OCI-LY7 (cell line): Measurements from ENCODE around the gene FGF18. TPM values are rescaled to one million over a fixed set of nuclear protein-coding genes. Genes with fewer than 3 reads are reported as not detected.

Experiments used
- BruUV-seq: library from RNA; stranded (reverse); fragments of 400-500 nt; replicated peaks from 2 replicates; lab custom pipeline; 2021; lab: Mats Ljungman, UMichigan
- CTCF ChIA-PET: fragments of 300-600 bp; sonication (Branson Sonifier 250); formaldehyde crosslinking; loops from one replicate; lab custom pipeline; 2022; ENCODE audit warnings: antibody characterized with exemption; ENCODE audit not compliant: unreplicated experiment; lab: Charles Lee
- POLR2A ChIA-PET: fragments of 300-600 bp; sonication (Branson Sonifier 250); formaldehyde crosslinking; loops from one replicate; lab custom pipeline; 2022; ENCODE audit warnings: antibody characterized with exemption; lab: Charles Lee
- DNase-seq: peaks from one replicate; pipeline ENCODE4 v3.0.0-alpha.2; 2015; ENCODE audit warnings: low spot score
- H2AFZ ChIP-seq: fragments of 200-600 bp; sonication (generic), shearing (Covaris generic); 2 replicates; pipeline ENCODE4 v1.6.1; 2014; ENCODE audit warnings: mild to moderate bottlenecking, antibody characterized with exemption, low read length, moderate library complexity
- H3K27ac ChIP-seq: fragments of 200-600 bp; sonication (generic); 2 replicates; pipeline ENCODE4 v1.5.1; 2014; ENCODE audit warnings: mixed run types, low read depth, mild to moderate bottlenecking, moderate library complexity, low read length, inconsistent platforms; ENCODE audit not compliant: poor library complexity, severe bottlenecking
- H3K36me3 ChIP-seq: fragments of 200-600 bp; sonication (generic); 2 replicates; pipeline ENCODE4 v1.6.1; 2014; ENCODE audit warnings: mild to moderate bottlenecking, antibody characterized with exemption, low read length, moderate library complexity, mixed read lengths; ENCODE audit not compliant: insufficient read depth
- H3K4me1 ChIP-seq: fragments of 200-600 bp; sonication (generic); 2 replicates; pipeline ENCODE4 v1.5.1; 2014; ENCODE audit warnings: mild to moderate bottlenecking, low read length; ENCODE audit not compliant: insufficient read depth, poor library complexity, severe bottlenecking
- H3K4me2 ChIP-seq: fragments of 200-600 bp; sonication (generic); 2 replicates; pipeline ENCODE4 v1.6.1; 2014; ENCODE audit warnings: mild to moderate bottlenecking, low read length
- H3K4me3 ChIP-seq: fragments of 200-600 bp; sonication (generic); 2 replicates; pipeline ENCODE4 v1.5.1; 2014; ENCODE audit warnings: mild to moderate bottlenecking, low read depth, low read length; ENCODE audit not compliant: poor library complexity, severe bottlenecking
- H3K79me2 ChIP-seq: fragments of 200-600 bp; sonication (generic); 2 replicates; pipeline ENCODE4 v1.6.1; 2016; ENCODE audit warnings: low read depth, mild to moderate bottlenecking, low read length, moderate library complexity, mixed read lengths; ENCODE audit not compliant: insufficient read depth
- H3K9me2 ChIP-seq: fragments of 200-600 bp; sonication (generic); 2 replicates; pipeline ENCODE4 v1.6.1; 2016; ENCODE audit warnings: mild to moderate bottlenecking, low read length, mixed read lengths; ENCODE audit not compliant: insufficient read depth
- H3K9me3 ChIP-seq: fragments of 200-600 bp; sonication (generic); 2 replicates; pipeline ENCODE4 v1.6.1; 2014; ENCODE audit warnings: mild to moderate bottlenecking, mixed run types, low read length, mixed read lengths
- H4K20me1 ChIP-seq: fragments of 200-600 bp; sonication (generic); 2 replicates; pipeline ENCODE4 v1.6.1; 2014; ENCODE audit warnings: mild to moderate bottlenecking, antibody characterized with exemption, low read length, moderate library complexity, mixed read lengths; ENCODE audit not compliant: insufficient read depth
- EZH2phosphoT487 ChIP-seq: fragments of 200-600 bp; sonication (generic); IDR thresholded peaks from 2 replicates; pipeline ENCODE4 v1.6.1; 2018; ENCODE audit warnings: low read depth, borderline replicate concordance, mild to moderate bottlenecking, mixed run types, antibody characterized with exemption, low read length, moderate library complexity, mixed read lengths
- intact Hi-C: fragments of 100-400 bp; cut with micrococcal nuclease; formaldehyde crosslinking; loops from one replicate; pipeline ENCODE4 v1.10.0; 2022; ENCODE audit not compliant: unreplicated experiment
- total RNA-seq, 2 experiments: library from RNA; depleted of rRNA in 1 of 2; stranded (reverse); fragments of >200 nt in 1 of 2; shearing (Covaris generic) in 1 of 2; gene quantifications; 2 replicates each; pipeline ENCODE4 v1.2.3, GENCODE V29; 2014 to 2022
- TF ChIP-seq, protein P1 (sequence below): fragments of 200-600 bp; sonication (generic); conservative IDR thresholded peaks from 2 replicates; pipeline ENCODE4 v1.5.1; 2014; ENCODE audit warnings: mild to moderate bottlenecking, antibody characterized with exemption, low read length, moderate library complexity, mixed read lengths

FGF18 gene
- total RNA-seq, 2 experiments from 2014 or later = 0.16 TPM; not detected in 1

DNA sequence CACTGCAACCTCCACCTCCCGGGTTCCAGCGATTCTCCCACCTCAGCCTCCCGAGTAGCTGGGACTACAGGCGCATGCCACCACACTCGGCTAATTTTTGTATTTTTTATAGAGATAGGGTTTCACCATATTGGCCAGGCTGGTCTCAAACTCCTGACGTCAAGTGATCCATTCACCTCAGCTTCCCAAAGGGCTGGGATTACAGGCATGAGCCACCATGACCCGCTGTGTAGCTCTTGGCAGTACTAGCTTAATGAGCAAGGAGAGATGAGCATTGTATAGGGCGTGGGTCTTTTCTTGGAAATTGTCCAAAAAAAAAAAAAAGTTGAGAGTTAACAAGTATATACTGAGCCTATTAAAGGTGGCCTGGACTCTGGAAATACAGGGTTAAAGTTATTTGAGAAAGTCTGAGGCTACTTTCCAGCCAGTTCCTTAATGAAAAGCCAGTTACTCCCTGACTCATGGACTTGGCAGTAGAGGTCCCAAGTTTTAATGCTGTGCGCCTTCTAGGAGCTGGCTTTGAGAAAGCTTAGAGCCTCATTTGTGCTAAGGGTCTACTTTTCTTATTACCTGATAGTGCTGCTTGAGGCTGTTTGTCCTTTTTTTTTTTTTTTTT lies 4.2 kb upstream of the FGF18 start:
- intact Hi-C loops = loop anchor here (5.0 kb wide), 2 partner anchors 192 to 627 kb away; no protein-coding TSS in a partner anchor
- CTCF ChIA-PET = no interaction called here

DNA sequence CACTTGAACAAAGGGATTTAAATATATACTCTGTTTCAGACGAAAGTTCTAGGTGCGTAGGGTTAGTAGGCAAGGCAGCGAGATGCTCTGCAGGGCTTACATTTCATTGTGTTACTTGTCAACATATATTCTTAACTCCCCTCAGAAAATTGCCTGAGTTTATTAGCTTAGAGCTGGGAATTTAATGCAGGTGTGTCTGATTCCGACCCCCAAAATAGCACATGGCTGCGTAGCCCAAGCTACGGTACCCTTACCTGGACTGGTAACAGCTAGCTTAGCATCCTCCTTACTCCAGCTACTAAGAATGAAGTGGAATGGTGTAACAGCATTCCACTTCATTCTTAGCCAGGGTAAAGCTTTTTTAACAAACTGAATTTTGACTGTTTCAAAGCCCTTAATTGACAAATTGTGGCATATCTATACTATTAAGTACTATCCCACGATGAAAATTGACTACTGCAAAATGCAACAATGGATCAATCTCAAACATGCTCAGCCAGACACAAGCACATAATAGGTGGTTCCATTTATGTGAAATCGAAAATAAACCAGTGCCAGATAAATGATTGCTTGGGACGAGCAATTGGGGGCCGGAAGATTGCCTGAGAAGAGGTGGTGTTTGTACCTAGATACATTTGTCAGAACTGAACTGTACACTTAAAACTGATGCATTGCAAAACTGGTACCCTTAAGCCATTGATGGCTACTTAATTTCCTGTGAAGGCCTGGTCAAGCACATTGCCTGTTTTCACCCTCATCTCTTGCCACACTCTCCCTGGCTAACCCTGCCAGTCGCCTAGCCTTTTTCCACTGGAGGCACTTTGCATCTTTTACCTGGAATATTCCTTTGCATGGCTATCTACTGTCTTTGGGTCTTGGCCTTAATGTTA lies 3.0 kb upstream of the FGF18 start:
- no TSS peak for BruUV-seq
- POLR2A ChIA-PET = no interaction called here
- Histone ChIP-seq H4K20me1 (peaks cover 27% of the 10 kb centered on the region), H3K9me2 (no peaks in the 10 kb centered on the region), H3K79me2 (peaks cover 5% of the 10 kb centered on the region; the same call in 1 of the 2 replicates), H3K36me3 (peaks cover 29% of the 10 kb centered on the region), H3K9me3 (no peaks in the 10 kb centered on the region), H3K4me1 (peaks cover 6% of the 10 kb centered on the region), H3K27ac (no peak overlapping the region), H2AFZ (no peak overlapping the region), H3K4me2 (no peak overlapping the region), H3K4me3 (no peak overlapping the region)
- TF ChIP-seq, protein P1, sequence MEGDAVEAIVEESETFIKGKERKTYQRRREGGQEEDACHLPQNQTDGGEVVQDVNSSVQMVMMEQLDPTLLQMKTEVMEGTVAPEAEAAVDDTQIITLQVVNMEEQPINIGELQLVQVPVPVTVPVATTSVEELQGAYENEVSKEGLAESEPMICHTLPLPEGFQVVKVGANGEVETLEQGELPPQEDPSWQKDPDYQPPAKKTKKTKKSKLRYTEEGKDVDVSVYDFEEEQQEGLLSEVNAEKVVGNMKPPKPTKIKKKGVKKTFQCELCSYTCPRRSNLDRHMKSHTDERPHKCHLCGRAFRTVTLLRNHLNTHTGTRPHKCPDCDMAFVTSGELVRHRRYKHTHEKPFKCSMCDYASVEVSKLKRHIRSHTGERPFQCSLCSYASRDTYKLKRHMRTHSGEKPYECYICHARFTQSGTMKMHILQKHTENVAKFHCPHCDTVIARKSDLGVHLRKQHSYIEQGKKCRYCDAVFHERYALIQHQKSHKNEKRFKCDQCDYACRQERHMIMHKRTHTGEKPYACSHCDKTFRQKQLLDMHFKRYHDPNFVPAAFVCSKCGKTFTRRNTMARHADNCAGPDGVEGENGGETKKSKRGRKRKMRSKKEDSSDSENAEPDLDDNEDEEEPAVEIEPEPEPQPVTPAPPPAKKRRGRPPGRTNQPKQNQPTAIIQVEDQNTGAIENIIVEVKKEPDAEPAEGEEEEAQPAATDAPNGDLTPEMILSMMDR = no peak
- TF ChIP-seq EZH2phosphoT487 = no peak
- CTCF ChIA-PET = no interaction called here
- no peak for DNase-seq
- intact Hi-C loops = loop anchor here (5.0 kb wide), 2 partner anchors 191 to 626 kb away; no protein-coding TSS in a partner anchor

More for the DNA sequence above, 4.2 kb upstream of the FGF18 start:
- no TSS peak for BruUV-seq
- Histone ChIP-seq H3K79me2 (peaks cover 12% of the 10 kb centered on the region; the same call in 1 of the 2 replicates), H3K9me2 (no peaks in the 10 kb centered on the region), H3K4me3 (no peak overlapping the region), H3K27ac (no peak overlapping the region), H3K36me3 (peaks cover 40% of the 10 kb centered on the region), H2AFZ (no peak overlapping the region), H3K4me1 (peaks cover 6% of the 10 kb centered on the region), H3K4me2 (no peak overlapping the region), H4K20me1 (peaks cover 35% of the 10 kb centered on the region), H3K9me3 (no peaks in the 10 kb centered on the region)
- DNase-seq = no peak
- TF ChIP-seq, protein P1 = no peak
- no peak for TF ChIP-seq EZH2phosphoT487
- POLR2A ChIA-PET = interaction anchor here (1.1 kb wide), 1 partner anchor 496 kb away, joined by 3 read pairs; no protein-coding TSS in a partner anchor
